RKO (cell line): ENCODE data around the gene HSD11B2.

Experiments used
- DNase-seq: peaks from one replicate; pipeline ENCODE4 v3.0.0-alpha.2; 2016; ENCODE audit warnings: low spot score

The HSD11B2 gene

DNA sequence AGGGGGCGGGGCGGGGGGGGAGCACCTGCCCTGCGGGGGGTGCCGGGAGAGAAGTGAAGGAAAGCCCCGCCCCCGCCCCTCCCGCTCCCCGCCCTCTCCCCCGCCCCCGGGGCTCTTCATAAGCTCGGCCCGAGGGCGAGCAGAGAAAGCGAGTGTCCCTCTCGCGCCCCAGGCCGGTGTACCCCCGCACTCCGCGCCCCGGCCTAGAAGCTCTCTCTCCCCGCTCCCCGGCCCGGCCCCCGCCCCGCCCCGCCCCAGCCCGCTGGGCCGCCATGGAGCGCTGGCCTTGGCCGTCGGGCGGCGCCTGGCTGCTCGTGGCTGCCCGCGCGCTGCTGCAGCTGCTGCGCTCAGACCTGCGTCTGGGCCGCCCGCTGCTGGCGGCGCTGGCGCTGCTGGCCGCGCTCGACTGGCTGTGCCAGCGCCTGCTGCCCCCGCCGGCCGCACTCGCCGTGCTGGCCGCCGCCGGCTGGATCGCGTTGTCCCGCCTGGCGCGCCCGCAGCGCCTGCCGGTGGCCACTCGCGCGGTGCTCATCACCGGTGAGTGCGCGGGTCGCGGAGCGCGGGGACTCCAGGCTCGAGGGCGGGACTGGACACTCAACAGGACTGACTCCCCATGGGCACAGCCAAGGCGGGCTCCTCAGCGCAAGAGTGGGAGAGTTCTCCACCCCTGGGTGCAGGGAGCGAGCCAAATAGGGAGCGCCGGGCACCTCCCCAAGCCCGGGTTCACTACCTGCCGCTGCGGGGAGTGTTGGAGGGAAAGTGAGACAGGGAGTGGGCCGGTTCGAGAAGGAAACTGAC is at the start of gene HSD11B2:
Gene HSD11B2, plus strand, starts transcription at position 145 of the 798 bp plus-strand sequence. Its CDS starts 128 bp downstream, at position 273.
- peak; percentile 85 for DNase-seq

DNA sequence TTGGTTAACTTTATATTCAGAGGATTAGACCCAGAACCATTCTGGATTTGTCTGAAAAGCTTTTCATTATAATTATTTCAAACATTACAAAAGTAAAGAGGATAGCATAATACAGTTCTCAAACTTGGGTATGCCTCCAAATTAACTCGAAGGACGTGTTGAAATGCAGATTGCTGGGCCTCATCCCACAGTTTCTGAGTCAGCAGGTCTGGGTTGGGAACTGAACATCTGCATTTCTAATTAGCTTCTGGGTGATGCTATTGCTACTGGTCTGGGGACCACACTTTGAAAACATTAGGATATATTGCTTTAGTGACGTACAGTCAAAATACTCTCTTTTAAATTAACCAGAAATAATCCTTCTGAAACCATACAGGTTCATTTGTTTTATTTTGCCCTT is 47.6 kb upstream of the HSD11B2 start:
- DNase-seq: no peak

DNA sequence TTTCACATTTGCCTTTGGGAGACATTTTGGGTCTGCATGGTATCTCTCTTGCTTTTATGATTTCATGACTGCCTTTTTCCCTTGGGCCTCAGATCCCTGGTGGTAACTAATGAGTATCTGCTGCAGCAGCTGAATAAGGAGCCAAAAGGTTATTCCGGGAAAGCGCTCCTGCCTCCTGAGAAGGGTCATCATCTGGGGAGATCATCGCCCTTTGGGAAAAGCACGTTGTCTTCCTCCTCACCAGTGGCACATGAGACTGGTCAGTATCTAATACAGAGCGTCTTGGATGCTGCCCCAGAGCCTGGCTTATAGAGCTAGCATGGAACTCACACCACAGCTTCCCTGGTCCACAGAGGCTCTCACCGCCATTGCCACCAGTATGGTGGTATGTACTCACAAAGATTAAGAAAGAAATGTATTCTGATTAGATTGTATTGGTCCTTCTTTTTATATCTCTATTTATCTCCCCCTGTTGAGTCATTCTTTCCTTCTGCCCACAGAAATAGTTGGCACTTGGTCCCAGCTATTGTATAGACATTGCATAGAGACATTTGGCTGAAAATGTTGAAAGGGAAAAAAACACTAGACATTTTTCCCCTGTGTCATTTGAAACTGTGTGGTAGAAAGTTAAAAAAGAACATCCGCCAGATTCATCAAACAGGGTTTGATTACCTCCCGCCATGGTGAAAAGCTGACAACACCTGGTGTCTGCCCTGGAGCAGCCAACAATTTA is 46.0 kb upstream of the HSD11B2 start:
- no peak for DNase-seq

DNA sequence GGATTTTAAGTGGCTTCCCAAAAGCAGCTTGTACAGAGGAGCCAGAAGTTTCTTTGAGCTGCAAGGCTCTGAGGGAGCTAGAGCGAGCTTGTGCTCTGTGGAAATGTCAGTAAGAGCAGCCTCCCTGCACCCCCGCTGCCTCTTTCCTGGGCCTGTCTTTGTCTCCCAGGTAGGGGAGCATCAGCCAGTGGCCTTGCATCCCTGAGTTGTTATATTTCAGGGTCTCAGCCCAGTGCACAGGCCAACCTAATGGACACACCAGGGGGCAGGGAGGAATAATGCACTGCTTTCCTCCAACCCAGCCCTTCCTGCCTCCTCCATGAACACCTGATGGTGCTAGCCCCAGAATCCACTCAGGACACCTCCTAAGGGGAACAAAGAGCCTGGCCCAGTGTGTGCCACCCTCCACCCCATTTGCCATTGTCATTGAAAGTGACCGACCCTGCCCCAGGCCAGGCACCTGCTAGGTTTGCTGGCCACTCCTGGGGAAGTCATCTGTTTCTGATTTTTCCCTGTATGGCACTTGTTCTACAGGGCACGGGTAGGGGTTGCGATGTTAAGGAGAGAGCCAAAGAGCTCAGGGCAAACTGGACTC is 44.0 kb upstream of the HSD11B2 start:
- no peak for DNase-seq

DNA sequence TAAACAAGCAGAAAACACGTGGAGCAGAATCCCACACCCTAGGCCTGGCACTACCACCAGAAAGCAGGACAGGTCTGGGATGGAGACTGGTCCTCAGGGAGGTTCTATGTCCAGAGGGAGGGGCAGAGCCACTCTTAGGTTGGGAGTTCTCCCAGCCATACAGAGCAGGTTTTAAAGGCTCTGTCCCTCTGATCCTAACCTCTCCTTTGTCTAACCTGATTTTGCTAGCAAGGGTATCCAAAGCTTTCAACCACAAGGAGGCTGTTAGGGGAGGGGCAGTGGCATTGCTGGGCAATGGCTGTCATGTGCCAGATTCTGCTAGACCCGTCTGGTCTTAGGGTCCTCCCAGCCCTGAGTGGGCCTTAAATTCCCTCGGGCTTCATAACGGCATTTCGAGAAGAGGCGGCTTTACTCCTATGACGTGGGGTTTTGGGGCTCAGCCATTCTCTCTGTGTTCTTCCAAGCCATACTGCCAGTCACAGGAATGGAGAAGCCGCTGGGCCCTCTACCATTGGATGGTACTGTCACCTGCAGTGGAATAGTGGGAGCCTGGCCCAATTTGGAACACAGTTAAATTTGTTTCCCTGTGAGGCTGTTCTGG is 43.3 kb upstream of the HSD11B2 start:
- DNase-seq: no peak

DNA sequence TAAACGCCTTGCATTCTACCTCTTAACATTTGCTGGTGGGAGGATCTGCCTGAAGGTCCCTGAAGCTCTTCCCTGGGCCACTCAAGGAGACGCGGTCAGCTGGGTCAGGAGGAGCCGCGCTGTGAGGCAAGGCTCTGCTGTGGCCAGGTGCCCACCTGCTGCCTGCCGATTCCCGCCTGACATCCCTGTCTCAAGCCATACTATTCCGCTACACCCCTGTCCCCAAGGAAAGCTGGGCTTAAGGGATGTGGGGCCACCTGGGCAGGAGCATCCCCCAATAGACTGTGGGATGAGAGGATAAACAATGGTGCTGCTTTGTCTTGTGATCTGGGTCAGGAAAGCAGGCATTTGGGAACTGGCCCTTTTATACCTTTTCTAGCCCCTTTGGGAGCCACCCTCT is 42.7 kb upstream of the HSD11B2 start:
- no peak for DNase-seq

DNA sequence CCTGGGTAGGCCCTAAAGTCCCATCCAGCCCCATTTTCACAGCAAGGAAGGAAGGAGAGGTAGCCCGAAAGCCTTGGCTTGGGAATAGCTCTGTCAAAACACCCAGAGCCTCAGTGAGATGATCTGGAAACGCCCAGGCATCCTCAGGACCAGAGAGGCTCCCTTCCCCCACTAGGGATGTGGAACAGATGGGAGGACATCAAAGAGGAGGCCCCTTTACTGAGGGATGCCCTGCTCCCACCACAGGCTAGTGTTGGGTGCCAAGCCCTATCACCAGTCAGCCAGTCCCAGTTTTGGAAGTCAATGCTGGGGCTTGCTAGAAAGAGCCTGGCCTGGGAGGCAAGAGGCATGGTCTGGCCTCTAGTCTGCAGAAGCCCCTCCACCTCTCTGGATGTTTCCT is 42.3 kb upstream of the HSD11B2 start:
- no peak for DNase-seq

DNA sequence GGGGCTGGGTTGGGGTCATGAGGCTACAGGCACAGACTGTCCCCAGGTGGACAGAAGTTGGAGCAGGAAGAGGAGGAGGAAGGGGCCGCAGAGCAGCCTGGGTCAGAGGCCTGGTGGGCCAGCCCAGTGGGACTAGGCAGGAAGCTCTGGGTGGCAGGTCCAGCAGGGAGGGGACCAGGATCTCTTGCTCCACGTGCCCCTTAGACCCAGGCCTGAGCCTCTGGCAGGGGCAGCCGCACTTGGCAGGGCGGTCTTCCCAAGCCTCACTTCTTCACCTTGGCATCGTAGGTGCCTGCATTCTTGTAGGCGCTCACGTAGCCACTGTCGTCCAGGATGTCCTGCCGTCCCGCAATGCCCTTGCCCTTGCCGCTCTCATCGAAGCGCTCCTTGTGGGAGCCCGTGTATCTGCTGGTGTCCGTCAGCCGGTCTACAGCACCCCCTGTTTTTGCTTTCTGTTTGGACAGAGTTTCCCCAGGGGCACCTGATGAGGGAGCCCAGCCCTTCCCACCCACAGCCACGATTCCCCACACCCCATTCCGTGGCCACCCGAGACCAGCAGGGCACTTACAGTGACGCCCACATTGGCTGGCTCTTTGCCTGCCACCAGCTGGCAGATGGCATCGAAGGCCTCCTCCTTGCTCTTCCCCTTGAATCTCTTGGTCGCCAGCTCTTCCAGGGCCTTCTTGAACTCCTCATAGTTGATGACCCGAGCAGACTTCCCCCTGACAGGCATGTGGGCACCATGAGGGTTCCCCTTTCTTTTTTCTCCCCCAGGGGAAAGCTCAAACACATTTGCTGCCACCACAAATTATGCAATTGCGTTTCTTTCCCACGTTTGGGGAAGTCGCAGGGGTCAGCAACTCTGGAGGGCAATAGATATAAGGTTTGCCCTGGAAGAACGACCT is 40.8 kb upstream of the HSD11B2 start:
- no peak for DNase-seq

DNA sequence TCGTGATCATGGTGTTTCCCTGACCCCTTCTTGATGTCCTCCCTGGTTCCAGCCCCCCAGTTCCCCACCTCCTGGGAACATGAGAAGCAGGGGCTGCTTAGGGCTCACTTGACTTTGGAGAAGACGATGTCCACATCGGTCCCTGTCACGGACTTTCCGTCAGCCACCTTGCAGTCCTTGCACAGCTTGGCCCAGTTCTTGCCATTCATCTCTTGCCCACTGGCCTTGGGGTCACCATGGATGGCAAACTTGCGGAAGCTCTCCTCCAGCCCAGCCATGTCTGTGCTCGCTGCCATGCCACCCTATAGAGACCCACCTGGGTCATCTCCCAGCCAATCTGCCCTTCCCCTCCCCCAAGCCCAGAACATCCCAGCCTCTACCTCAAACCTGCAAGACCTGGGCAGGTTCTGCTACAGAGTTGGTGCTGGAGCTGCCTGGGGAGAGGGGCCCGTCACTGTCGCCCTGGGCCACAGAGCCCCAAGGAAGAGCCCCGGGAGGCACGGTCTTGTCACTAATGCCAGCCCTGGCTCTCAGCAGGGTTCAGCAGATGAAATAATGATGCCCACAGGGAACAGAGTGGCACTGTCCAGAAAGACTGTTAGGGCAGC is 40.0 kb upstream of the HSD11B2 start:
- DNase-seq: no peak

DNA sequence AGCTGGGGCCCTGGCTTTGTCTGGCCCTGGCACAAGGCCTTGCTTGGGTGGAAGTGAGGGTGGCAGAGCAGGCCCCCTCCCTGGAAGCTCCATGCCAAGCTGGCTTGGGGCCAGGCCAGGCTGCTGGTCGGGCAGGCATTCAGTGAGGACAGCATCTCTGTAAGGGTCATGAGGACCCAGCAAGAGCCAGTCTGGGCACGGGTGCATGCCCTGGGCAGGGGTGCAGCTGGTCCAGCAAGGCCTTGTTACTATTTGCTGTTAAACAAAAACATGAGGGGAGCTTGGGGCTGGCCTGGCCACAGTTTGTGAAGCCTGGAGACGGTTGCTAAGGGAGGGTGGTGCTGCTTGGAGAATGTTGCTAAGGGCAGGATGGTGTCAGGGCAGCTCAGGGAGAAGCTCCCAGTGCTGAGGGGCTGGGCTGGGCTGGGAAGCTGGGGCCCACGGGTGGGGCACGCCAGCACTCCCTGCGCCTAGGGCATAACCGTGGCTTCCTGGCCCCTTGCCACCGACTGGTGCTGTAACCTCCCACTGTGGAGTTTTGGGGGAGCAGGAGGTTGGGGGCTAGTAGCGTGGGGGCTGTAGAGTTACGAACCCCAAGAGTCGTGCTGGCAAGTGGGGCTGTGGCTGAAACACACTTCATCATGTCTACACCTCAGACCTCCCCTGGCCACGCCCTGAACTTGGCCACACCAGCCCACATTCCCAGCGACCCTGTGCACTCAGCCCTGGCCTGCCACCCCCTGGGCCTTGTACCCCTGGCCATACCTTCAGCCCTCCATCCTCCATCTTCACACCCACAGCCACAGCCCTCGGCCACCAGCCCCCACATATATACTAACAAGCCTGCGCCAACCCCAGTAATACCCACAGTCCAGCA is 39.3 kb upstream of the HSD11B2 start:
- DNase-seq: no peak

DNA sequence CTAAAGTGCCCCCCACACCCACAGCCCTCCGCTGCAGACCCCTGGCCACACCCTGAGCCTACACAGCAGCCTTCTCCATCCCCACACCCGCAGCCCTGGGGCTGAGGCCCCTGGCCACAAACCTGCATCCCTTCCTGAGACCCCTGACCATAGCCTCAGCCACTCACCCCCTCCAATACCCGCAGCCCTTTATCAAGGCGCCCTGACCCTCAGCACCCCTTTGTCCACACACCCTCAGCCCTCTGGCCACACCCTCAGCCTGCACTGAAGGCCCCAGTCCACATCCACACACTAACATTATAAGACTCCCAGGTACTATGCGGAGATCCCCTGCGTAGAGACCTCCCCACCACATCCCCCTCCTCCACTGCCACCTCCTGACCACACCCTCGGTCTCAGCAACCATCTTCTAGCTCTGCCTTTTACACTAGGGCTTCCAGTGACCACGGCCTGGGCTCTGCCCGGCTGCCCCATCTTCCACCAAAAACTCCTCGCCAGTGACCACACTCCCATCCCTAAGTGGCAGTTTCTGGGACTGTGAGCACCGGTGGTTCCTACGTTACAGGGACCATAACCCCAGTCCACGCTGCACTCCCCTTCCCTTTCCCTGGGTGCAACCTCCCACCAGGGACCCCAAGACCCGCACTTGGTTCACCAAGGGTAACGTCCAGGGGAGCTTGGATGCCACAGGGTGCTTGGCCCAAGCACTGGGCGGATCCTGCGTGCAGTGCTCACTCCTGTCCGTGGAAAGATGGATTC is 38.4 kb upstream of the HSD11B2 start:
- DNase-seq: no peak

DNA sequence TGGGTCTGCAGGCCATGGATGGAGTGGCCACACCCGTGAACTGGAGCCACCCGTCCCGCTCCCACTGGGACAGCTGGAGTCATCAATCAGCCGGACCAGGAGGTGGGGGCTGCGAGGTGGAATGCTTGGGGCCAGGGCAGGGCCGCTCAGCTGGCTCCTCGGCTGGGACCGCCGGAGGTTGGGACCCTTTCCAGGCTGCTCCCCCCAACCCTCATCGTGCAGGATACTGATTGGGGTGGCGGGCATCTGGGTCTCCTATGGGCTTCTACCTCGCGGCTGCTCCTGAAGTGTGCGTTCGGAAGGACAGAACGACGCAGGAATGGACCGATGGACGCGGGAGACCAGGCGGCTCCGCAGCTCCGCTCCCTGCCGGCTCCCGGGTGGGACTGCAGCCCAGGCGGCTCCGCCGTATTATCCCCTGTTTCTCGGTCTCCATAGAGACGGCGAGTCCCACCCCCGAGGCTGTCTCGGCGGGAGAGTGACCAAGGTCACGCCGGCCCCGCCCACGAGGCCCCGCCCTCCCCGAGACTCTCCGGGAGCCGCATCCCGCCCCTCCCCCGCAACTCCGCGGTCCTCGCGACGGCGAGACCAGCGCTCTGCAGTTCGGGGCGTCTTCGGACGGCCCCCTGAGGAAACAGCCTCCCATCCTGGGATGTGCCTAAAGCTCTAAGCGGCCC is 37.7 kb upstream of the HSD11B2 start, which contains the start of gene TPPP3:
Gene TPPP3, minus strand, starts transcription at position 388 of the 677 bp plus-strand sequence. CDS start 2,387 bp downstream, outside the sequence.
- no peak for DNase-seq

DNA sequence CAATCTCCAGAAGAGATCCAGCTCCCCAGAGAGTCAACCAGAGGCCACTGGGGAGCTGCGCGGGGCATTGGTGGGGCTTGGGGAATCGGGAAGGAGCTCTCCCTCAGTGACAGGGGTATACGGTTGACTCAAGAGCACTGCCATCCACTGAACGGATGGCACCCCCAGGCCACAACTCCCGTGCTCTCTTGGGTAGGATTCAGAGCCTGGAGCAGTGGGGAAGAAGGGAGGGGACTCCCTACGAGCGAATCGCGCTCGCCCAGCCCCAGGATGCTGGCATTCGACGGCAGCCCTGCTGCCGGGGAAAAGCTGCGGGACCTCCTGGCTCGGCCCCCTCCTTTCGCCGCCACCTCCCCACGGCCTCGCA is 37.1 kb upstream of the HSD11B2 start:
- DNase-seq: no peak

DNA sequence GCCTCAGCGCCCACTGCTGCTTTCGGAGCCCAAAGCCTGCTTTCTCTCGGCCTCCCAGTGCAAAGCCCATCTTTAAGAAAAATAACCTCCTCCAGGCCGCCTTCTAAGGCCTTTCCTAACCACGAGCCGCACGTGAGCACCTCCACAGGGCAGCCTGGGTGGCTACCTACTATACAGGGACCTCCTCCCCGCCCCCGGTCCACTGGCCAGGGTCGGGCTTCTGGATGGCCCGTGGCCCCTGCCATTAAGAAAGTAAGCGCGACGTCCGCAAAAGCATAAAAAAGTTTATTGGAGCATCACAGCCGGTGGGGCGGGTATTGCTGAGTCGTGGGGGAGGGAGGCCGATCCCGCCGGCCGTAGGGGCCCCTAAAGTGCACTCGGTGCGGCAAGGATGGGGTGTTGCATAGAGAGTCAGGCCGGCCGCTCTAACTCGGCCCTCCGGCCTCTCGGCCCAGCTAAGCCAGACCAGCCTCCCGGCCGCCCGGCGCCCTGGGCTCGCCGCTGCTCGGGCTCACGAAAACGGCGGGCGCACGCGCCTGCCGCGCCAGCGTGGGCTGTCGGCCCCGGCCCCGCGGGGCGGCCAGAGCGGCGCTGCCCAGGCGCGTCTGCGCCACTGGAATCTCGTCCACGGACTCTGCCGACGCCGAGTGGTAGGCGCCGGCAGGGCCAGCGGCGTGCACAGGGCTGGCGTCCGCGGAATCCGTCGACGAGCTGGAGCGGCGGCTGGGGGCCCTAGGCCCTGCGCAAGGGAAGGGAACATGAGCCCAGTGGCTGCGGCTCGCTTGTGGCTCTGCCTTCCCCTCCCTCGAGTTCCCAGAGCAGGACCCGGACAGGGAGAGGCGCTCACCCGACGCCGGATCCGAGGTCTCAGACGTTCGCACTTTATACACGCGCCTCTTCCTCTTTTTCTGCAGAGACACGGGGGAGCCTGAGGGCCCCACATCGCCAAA is 36.5 kb upstream of the HSD11B2 start:
- DNase-seq: no peak

DNA sequence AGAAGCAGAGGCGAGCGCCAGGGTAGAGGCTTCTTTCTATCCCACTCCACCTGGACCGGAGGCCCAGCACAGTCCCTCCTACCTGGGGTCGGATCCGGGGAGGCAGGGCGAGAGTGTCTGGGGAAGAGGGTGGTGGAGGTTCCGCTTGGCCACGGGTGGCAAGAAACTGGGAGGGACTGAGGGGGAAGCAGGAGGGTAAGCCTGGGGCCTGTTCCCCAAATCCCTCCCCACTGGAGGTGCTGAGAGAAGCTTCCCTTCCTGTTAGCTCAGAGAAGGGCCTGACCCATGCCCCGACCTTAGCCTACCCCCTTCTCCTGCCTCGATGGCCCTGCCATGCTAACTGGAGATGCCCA is 35.8 kb upstream of the HSD11B2 start:
- no peak for DNase-seq

DNA sequence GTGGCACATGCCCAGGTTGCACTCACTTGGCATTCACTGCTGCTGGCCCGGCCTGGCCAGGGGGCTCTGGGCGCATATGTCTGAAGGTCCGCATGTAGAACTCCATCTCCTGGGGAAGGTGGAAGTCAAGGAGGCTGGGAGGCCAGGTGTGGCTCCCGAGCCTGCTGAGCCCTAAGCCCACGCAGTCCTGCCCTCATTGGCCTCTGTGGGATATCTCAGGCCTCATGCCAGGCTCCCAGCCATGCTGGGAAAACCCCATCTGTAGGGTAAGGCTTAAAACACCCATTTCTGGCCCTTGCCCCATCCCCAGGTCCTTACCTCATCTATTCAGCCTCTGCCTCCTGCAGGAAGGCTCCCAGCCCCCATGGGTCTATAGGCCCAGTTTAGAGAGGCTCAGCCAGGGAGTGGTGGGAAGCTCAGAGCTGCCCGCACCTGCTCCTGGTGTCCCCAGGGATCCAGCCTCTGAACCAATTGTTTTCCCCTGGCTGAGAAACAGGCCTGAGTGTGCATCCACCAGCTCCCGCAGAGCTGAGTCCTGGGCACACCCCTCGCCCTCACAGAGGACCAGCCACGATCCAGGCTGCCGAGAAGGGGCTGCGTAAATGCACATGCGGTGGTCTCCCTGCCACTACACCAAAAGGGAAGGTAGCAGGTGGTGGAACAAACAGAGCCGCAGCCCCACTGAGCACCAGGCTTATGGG is 35.3 kb upstream of the HSD11B2 start:
- DNase-seq: no peak
